Measurements from ENCODE around the gene DNAJA4. TPM values are rescaled to one million over a fixed set of nuclear protein-coding genes. Genes with fewer than 3 reads are reported as not detected.
A peak's percentile ranks its signal among the peaks of the same experiment; 100 is the strongest.

The DNAJA4 gene
- total RNA-seq, 2 experiments from 2014 or later, result 47.0 to 48.5 TPM

GRCh38 chr15:78291698-78292097 is 27.3 kb downstream of the DNAJA4 start:
- H3K9me3 Mint-ChIP-seq, result no peaks in the 10 kb centered on the region
- no peak overlapping the region for H3K4me3 Mint-ChIP-seq
- no peak overlapping the region for H3K27ac ChIP-seq (ENCODE audit: low read depth in 1 of 2, low read length in 2 of 2)
- ChIA-PET POLR2A (interaction anchor here (0.9 kb wide), 1 partner anchor 8 kb away, joined by 3 read pairs; the partner anchor contains the start of gene SKIC8), CTCF (no interaction called here)
- no peak for DNase-seq
- no peaks in the 10 kb centered on the region for H3K27me3 Mint-ChIP-seq
- H3K4me1 ChIP-seq (ENCODE audit: insufficient read depth, low read length), result no peaks in the 10 kb centered on the region
- H3K27ac Mint-ChIP-seq, result no peak overlapping the region
- H3K27me3 ChIP-seq (ENCODE audit: control insufficient read depth in 1 of 2, insufficient read depth in 2 of 2, low read length in 2 of 2), result no peaks in the 10 kb centered on the region
- H3K4me1 Mint-ChIP-seq (ENCODE audit: low read depth), result peaks cover 1% of the 10 kb centered on the region
- peaks cover 65% of the 10 kb centered on the region for H3K36me3 ChIP-seq (ENCODE audit: insufficient read depth, low read length)
- TF ChIP-seq CTCF (IDR thresholded peaks at IDR 0.05), result no peak
- ATAC-seq (ENCODE audit: poor library complexity), result no peak
- no peaks in the 10 kb centered on the region for H3K9me3 ChIP-seq (ENCODE audit: control insufficient read depth in 1 of 2, insufficient read depth in 1 of 2, low read length in 2 of 2)
- no peak overlapping the region for H3K4me3 ChIP-seq (ENCODE audit: low read length)
- intact Hi-C loops (cut with DNase I, micrococcal nuclease), result loop anchor here in 1 of 2 experiments (2.0 kb wide), 1 partner anchor 21 kb away; no protein-coding TSS in a partner anchor
- peaks cover 86% of the 10 kb centered on the region for H3K36me3 Mint-ChIP-seq (ENCODE audit: low read depth)

GRCh38 chr15:78292219-78292618 is 27.9 kb downstream of the DNAJA4 start:
- Mint-ChIP-seq H3K36me3 (ENCODE audit: low read depth) (peaks cover 80% of the 10 kb centered on the region), H3K4me1 (ENCODE audit: low read depth) (peaks cover 6% of the 10 kb centered on the region), H3K9me3 (no peaks in the 10 kb centered on the region), H3K27me3 (no peaks in the 10 kb centered on the region), H3K27ac (no peak overlapping the region), H3K4me3 (no peak overlapping the region)
- no peak overlapping the region for H3K4me3 ChIP-seq (ENCODE audit: low read length)
- H3K9me3 ChIP-seq (ENCODE audit: control insufficient read depth in 1 of 2, insufficient read depth in 1 of 2, low read length in 2 of 2), result no peaks in the 10 kb centered on the region
- DNase-seq, result no peak
- ChIA-PET CTCF (no interaction called here), POLR2A (no interaction called here)
- intact Hi-C loops (cut with DNase I, micrococcal nuclease), result no loop called here
- no peaks in the 10 kb centered on the region for H3K4me1 ChIP-seq (ENCODE audit: insufficient read depth, low read length)
- no peak for TF ChIP-seq CTCF (IDR thresholded peaks at IDR 0.05)
- H3K27me3 ChIP-seq (ENCODE audit: control insufficient read depth in 1 of 2, insufficient read depth in 2 of 2, low read length in 2 of 2), result no peaks in the 10 kb centered on the region
- H3K27ac ChIP-seq (ENCODE audit: low read depth in 1 of 2, low read length in 2 of 2), result no peak overlapping the region
- no peak for ATAC-seq (ENCODE audit: poor library complexity)
- H3K36me3 ChIP-seq (ENCODE audit: insufficient read depth, low read length), result peaks cover 60% of the 10 kb centered on the region

DNA sequence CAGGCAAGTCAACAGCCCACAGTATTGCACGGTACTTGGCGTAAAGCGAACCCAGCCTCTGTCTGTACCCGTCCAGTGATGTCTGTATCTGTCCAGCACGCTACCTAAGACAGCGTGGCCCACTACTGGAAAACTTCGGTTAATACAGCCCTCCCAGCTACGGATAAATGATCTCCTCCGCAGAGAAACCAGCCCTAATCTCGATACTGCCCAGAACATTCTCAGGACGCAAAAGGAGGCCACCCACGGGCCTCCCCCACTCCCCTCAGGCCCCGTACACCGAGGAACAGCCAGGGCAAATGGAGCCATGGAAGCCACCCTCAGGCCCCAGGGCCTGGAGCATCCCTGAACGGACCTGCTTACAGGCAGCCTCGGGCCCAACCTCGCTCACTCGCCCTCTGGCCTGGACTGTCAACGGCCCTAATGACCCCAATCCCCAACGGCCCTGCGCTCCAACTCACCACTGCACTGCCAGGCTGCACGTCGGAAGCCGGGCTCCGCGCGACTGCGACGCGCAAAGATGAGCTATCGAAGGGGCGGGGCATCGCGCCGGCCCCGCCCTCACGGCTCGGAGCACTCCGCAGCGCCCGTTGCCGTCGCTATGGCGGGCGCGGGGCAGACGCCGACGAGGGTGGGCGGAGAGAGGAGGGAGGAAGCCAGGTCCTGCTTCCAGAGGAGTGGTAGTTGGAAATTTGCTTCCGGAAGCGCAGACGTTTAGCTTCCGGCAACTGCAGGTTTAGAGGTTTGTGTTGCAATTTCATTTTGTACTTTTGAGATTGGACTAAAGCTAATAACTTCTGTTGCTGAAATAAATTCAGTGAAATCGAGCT is 35.0 kb downstream of the DNAJA4 start, which contains the start of gene SKIC8:
Gene SKIC8 (minus strand): TSS at position 509 of the 830 bp plus-strand sequence. CDS start 3,923 bp downstream, outside the sequence.
- Mint-ChIP-seq H3K4me1 (ENCODE audit: low read depth) (peaks cover 30% of the 10 kb centered on the region), H3K9me3 (no peaks in the 10 kb centered on the region)
- CTCF ChIA-PET, result interaction anchor here (0.7 to 2.1 kb wide), 7 partner anchors 9 to 212 kb away, joined by 3 to 8 read pairs (median 3); partner anchors contain the start of gene DNAJA4

More for the DNA sequence above, 35.0 kb downstream of the DNAJA4 start, which contains the start of gene SKIC8:
- POLR2A ChIA-PET, result interaction anchor here (0.6 to 2.6 kb wide), 20 partner anchors 8 to 575 kb away, joined by 3 to 63 read pairs (median 4); partner anchors contain the start of genes CHRNA5, DNAJA4, IDH3A and IREB2
- ATAC-seq (ENCODE audit: poor library complexity) (peak; percentile 96), DNase-seq (peak; percentile 79 to 96 (median 87))
- Histone ChIP-seq H3K4me1 (ENCODE audit: insufficient read depth, low read length) (peaks cover 18% of the 10 kb centered on the region), H3K4me3 (ENCODE audit: low read length) (peak within 1 kb of the TSS; percentile 99), H3K9me3 (ENCODE audit: control insufficient read depth in 1 of 2, insufficient read depth in 1 of 2, low read length in 2 of 2) (no peaks in the 10 kb centered on the region), H3K36me3 (ENCODE audit: insufficient read depth, low read length) (peaks cover 13% of the 10 kb centered on the region), H3K27ac (ENCODE audit: low read depth in 1 of 2, low read length in 2 of 2) (peak within 1 kb of the TSS; percentile 50 to 77), H3K27me3 (ENCODE audit: control insufficient read depth in 1 of 2, insufficient read depth in 2 of 2, low read length in 2 of 2) (no peaks in the 10 kb centered on the region)
- intact Hi-C loops (cut with DNase I, micrococcal nuclease), result loop anchor here (2.0 to 5.0 kb wide), 6 partner anchors 33 to 222 kb away; partner anchors contain the start of genes HYKK (in 1 of the 2), IDH3A (in 1 of the 2), IREB2 (in 1 of the 2) and TBC1D2B (in 1 of the 2)
- Mint-ChIP-seq H3K36me3 (ENCODE audit: low read depth) (peaks cover 21% of the 10 kb centered on the region), H3K27ac (peak within 1 kb of the TSS; percentile 88), H3K4me3 (peak within 1 kb of the TSS; percentile 96), H3K27me3 (no peaks in the 10 kb centered on the region)
- no peak for TF ChIP-seq CTCF (IDR thresholded peaks at IDR 0.05)
